GM18519 (cell line): ENCODE measurements around the gene SV2C.

Experiments used
- ATAC-seq: cut with Tn5 transposase; IDR thresholded peaks from one replicate; pipeline ENCODE4 v1.9.1; 2021; ENCODE audit warnings: mild to moderate bottlenecking, moderate library complexity; ENCODE audit not compliant: unreplicated experiment, low FRiP score

The SV2C gene

DNA sequence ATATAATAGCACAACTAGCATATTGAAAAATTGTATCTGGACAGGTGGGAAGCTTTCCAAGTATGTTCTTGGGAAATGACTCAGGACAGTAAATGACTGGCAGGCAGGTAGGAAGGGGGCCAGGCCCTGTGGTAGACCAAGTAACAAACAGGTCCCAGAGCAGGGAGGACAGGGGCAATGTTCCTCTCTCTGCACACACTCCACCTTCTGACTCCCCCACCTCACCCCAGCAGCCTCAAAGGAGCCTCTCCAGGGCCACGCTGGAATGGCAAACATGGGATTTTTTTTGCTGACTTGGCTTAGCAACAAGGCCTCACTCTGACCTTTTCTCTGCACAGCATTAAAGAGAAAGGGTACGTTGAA, 288.8 kb downstream of the SV2C start:
- no peak for ATAC-seq

DNA sequence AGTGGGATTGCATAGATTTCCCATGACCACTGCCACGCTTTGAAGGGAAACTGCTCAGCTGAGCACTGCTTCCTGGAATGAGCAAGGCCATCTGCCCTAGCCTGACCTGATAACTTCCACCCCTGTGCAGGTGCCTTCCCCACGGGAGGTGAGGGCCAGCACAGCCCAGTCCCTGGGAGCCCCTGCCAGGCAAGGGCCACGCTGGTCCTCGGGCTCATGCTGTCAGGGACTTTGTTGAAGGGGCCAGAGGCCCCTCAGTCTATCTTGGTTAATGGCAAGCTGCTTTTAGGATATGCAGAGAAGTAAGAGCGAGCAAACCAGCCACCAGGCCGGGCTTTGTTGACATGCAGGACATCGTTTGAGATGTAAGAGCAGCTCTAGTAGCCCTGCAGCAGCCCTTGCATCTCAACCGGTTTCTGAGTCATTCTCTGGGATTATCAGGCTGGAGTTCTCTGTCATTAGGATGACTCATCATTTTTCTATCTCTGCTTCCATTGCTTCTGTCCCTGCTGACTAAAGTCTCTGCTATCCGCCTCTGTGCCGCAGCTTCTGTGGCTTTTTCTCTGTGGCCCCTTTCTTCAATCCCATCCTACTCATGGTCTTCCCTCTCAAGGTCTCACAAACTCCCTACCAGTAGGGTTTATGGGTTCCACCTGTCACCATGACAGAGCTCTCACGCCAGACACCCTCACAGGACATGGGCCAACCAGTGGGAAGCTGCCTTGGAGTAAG, 289.3 kb downstream of the SV2C start:
- no peak for ATAC-seq

DNA sequence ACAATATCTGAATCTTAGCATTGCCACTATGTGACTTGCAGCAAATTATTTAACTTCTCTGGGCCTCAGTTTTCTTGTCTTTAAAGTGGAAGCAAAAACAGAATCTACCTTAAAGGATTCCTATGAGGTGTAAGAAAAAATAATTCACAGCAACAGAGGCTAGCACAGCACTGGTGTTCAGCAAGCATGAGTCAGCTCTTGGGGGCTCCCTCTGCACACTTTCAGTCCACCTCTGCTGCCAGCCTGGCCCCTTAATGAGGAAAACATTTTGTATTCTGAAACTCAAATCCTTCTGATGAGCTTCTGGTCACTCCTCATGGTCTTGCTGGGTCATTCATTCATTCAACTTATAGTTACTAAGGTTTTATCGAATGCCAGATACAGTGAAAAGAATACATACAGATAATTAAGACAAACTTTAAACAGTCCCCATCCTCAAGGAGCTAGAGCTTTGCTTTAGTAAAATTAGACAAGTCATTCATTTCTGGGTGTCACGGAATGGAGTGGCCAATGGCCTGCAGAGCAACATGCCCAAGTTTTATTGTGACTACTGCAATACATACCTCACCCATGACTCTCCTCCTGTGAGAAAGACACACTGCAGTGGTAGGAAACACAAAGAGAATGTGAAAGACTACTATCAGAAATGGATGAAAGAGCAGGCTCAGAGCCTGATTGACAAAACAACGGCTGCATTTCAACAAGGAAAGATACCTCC, 293.1 kb downstream of the SV2C start:
- no peak for ATAC-seq

DNA sequence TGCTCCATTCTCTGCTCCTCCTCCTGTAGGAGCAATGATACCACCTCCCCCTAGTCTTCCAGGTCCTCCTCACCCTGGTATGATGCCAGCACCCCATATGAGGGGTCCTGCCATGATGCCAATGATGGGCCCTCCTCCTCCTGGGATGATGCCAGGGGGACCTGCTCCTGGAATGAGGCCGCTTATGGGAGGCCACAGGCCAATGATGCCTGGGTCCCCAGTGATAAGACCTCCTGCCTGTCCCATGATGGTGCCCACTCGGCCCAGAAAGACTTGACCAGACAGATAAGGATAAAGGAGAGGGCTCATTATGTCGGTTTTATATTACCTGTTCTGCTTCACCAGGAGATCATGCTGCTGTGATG, 293.7 kb downstream of the SV2C start:
- ATAC-seq: no peak

DNA sequence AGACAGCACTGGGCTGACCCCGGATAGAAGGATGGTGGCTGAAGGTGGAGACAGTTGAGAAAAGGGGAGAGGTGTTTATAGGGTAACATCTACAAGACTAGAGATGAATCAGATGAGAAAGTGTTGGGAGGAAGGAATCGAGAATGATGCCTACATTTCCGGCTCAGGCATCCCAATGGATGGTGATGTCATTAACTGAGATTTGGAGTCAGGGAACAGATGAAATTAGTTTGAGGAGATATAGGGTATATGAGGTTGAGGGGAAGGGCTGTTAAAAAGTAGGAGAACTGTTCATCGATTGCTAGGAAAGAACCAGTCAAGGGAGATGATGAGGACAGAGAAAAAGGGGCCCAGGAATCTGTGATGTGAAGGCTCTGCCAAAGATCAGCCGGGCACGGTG, 295.2 kb downstream of the SV2C start:
- no peak for ATAC-seq

DNA sequence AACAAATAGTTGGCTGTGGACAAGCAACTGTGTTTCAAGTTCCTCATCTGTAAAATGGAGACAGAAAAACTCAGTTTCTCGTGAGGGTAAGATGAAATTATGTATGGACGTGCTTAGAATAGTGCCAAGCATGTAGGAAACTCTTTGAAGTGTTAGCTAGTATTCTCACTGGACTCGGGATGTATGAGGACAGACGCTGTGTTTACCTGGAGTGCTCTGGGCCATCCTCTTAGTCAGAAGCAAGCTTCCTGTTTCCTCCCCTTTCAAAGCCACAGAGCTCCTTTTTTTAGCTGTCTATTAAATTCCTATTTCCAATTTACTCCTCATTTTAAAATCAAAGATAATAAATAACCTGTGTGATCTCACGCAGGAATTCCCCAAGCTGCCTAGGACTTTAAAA, 296.1 kb downstream of the SV2C start:
- no peak for ATAC-seq

DNA sequence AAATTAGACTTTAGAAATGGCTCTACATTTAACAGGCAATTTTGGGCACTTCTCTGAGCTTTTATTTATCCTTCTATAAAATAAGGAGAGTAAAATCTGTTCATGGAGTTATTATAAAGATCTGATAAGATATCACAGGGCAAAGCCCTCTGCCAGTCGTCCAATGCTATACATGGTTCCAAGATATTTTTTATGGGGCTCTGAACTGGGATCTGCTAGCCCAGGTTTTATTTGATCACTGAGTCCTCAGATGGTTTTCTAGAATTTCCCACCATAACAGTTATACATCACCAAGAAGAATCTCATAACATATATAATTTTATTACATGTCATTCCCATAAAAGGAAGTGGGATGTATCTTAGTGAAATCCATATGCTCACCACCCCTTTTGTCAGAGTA, 296.7 kb downstream of the SV2C start:
- no peak for ATAC-seq

DNA sequence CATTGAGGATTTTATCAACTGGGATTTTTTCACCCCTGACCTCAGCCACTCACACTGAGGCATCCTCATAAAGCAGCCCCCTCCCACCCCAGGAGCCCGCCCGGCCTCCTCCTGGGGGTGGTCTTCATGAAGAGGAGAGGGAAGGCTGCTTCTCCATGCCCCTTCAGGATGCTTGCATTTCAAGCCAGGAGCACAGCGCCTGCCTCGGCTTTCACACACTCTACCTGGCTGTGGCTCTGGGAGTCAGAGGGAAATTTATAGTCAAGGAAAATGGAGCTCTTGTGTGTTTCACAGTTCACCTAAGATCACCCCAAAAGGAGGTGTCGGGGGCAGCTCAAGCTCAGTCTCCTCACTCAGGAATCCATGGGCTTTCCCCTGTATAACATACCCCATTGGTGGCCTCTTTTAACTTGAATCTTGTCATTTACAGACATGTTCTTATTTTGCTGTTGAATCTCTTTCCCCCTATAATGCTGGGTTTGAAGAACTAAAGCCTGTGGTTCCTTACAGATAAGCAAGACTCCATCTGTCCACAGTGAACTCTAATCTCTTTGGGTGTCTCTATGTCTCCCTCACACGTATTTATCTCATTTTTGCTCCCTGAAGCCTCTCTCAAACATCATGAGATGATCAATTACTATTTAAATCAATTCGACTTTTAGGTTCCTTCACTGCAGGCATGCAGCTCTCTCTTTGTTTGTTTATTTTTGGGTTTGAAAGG, 297.3 kb downstream of the SV2C start:
- no peak for ATAC-seq

DNA sequence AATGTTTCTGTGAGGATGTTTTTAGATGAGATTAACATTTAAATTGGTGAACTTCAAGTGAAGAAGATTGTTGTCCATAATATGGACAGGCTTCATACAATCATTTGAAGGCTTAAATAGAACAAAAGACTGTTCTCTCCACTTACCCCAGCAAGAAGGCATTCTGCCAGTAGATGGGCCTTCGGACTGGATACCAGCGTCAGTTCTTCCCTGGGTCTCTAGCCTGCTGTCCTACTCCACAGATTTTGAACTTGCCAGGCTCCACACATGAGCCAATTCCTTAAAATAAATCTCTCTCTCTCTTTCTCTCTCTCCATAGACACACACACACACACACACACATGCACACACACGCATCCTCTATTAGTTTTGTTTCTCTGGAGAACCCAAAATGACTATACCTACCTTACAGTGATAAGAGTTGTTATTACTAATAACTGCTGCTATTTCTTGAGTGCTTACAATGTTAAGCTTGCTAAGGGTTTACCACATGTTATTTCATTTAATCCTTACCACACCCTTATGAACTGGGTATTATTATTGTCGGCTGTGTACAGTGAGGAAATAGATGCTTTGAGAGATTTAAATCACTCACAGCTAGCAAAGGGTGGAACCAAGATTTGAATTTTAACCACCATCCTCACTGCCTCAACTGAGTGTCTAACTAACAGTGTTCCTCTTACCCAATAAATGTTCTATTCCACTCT, 300.1 kb downstream of the SV2C start:
- ATAC-seq: no peak

DNA sequence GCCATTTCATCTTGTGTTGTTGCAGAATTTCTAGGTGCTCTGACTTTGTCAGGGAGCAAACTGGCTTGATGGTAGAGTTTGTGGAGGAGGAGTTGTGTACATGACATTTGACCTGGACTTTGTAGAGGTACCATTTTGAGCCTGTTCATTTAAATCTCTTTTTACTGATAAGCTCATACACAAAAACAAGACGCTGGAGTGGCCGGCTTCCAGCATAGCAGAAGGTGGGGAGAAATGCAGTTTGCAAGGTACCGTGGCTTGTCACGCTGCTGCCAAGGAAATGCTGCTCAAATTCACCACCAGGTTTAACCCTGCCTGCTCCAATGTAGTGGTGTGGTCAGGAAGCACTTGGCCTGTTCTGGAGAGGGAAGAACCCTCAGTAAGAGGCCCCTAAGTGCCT, 301.0 kb downstream of the SV2C start:
- ATAC-seq: no peak

DNA sequence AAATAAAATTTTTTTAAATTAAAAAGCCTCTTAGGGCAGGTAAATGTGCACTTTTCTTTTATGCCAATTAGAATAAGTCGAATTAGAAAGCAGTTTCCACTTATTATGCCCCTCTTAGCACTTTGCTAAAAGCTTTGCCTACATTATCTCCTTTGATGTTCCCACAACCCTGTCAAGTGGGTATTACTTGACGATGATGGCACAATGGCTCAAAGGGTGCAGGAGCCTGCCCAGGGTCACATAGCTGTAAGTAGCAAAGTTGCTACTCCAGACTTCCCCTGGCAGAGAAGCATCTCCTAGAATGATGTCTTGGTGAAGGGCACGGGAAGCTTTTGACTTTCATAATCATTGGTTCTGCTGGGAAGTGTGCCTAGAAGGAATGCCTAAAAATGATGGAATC, 301.5 kb downstream of the SV2C start:
- no peak for ATAC-seq

DNA sequence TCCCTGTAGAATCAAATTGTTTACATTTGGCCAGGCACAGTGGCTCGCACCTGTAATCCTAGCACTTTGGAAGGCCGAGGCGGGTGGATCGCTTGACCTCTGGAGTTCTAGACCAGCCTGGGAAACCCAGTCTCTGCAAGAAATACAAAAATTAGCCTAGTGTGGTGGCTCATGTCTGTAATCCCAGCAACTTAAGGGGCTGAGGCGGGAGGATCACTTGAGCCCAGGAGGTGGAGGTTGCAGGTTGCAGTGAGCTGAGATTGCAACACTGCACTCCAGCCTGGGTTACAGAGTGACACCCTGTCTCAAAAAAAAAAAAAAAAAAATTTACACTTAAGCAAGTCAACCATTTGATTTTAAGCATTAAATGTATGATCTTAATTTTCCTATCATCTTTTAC, 302.4 kb downstream of the SV2C start:
- ATAC-seq: no peak

DNA sequence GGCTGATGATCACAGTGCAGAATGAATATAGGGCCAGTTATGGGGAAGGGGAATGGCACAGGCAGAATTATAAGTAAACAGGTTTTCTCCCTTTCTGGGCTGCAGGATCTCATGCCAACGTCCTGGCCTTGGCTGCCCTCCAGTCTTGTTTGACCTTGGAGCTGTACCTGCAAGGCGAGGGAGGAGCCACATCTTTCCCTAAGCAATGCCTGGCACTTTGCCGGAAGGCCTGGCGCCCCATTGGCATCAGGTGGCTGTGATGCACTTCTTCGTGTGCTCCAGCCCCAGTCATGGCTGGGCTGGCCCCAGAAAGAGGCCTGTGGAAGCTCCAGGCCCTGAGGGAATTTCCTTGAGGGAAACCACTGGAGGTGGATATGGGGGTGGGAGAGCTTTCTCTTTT, 303.2 kb downstream of the SV2C start:
- ATAC-seq: no peak

DNA sequence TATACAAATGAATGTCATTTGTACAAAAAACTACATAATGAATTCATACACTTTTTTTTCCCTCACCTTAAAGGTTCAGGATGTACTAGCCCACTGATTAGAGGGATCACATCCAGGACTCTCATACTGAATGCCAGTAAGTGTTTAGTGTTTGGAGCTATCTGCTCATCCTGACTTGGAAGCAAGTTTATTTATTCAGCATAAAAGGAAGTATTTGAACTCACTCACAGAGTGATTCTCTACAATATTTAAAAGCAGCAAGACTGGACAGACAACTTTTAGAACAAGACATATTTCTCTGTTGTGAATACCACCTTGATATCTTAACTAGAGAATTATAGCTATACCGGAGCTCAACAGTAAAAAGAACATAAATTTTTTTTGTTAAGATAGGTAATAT, 305.1 kb downstream of the SV2C start:
- ATAC-seq: no peak

DNA sequence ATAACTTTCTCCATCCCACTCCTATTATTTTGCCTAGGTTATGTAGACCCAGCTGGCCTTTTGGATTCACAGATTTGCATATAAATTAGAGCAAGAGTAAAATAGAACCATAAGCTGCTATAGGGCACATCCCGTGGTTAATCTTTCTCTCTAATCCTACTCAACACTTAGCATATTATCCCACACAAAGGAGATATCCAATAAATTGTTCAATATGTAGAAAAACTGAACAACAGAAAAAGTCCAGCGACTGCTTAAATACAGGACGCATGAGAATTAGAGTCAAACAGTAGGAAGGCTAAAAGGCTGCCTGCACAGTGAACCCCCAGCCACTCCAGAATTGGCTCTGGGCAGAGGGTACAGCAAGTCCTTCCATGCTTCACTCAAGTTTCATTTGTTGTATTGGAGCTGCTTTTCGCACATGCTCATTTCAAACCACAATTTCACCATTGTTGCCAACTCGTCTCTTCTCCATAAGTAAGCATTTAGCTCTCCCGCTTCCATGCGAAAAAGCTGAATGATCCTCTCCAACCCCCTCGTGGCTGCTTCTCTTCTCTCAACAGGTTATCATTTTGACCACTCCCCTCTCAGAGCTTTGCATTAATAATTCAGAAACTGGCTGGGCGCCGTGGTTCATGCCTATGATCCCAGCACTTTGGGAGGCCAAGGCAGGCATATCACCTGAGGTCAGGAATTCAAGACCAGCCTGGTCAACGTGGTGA, 305.8 kb downstream of the SV2C start:
- ATAC-seq: no peak

DNA sequence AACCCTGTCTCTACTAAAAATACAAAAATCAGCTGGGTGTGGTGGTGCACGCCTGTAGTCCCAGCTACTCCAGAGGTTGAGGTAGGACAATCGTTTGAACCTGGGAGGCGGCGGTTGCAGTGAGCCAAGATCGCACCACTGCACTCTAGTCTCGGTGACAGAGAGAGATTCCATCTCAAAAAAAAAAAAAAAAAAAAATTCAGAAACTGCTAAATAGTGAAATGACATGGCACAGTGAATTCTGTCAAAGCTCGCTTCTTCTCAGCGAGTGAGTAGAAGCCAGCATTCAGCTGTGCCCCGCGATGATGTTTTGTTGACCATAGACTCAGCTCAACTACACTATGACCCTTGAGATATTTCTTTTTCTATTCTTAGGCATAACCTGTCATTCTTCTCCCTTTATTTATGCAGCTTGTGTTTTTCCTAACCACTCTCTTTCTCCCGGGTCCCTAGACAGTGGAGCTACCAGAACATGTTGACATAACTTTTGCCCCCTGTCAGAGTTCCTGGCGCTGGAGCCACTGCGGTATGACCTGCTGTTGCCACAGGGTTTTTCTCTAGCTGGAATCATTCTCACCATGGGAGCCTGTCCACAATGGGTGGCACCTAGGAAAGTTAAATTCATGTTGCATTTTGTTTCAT, 306.5 kb downstream of the SV2C start:
- no peak for ATAC-seq

DNA sequence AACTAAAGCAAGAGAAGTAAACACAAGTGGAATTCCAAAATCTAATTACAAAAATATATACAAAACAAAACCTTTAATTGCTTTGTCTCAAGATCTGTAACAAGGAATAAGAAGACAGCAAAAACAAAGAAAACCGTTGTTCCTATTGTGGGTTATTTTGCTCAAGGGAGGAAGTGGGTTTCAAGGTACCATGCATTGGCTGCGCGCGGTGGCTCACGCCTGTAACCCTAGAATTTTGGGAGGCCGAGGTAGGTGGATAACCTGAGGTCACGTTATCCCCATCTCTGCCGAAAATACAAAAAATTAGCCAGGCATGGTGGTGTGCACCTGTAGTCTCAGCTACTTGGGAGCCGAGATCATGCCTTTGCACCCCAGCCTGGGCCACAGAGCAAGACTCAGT, 307.8 kb downstream of the SV2C start:
- ATAC-seq: no peak

DNA sequence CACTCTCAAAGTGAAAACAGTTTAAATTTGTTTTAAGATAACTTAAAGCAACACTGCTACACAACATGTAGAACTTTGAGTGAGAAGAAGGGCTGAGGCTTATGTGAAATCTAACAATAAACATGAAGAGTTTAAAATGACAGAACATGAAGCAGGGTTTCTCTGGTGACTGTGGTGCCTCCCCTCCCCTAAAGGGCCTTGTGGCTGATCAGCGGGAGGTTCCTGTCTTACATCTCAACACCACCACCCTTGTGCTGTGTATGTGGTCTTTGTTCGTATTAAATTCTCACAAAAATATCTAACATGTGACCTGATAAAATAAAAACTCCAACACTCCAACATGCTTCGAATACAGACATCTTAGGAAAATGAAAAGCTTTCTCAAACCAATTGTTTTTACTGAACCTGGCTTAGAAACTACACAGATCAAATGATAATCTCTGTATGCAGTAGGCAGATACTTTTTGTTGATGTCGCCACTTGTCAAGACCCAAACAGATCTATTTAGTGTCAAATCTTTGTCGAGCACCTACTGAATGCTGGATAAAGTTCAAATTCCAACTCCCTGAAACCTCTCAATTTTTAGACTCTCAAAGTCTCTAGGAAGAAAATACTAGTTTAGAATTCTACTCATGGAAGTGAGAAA, 310.0 kb downstream of the SV2C start:
- no peak for ATAC-seq

DNA sequence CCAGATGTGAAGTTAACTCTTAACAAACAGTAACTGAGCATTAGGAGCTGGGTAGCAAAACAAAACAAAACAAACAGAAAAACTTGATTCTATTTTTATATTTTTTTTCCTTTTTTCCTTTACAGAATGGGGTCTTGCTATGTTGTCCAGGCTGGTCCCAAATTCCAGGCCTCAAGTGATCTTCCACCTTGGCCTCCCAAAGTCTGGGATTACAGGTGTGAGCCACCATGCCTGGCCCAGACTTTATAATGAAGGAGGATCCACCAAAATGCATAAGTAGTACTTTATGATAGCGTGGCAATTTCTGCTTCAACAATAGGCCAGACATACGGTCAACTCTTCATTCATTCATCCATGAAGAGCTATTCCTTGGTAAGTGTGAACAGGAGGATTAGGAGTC, 314.0 kb downstream of the SV2C start:
- ATAC-seq: no peak

DNA sequence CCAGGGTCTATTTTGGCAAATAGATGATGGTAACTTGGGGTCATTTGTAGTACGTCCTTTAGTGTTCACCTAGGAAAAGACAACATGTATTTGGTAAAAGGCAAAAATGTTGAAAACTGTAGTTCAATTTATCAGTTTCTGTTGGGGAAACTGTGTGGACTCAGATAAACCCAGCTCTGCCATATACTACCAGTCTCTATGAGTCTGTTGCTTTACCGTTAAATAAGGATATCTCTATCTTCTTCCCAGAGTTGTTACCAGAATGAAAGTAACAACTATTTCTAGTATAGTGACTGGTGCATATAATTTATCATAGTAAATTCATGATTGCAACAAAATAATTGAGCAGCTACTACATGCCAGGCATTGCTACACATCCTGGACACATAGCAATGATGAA, 316.1 kb downstream of the SV2C start:
- no peak for ATAC-seq
